ENCODE results near the gene PEX7. TPM values are rescaled to one million over a fixed set of nuclear protein-coding genes. Genes with fewer than 3 reads are reported as not detected.
"Not testable (repeated sequence)": the region's sequence is repeated elsewhere in the genome, so short reads cannot be mapped to it uniquely, and the experiment has no call there.

PEX7 gene
- total and polyA plus RNA-seq, 2 donors (not counting 1 experiment from before 2014, with no cell fraction given), result 10.2 to 18.0 TPM

GRCh38 chr6:136873748-136874147, 51.4 kb downstream of the PEX7 start:
- DNase-seq (ENCODE audit: low read depth in 2 of 2), result peak in 1 of 2 donors; percentile 49
- TF ChIP-seq EZH2 (IDR thresholded peaks at IDR 0.05; ENCODE audit: low read length, missing control alignments), result no peak
- no peak for TF ChIP-seq CTCF (conservative IDR thresholded peaks at IDR 0.05 in 1 of 2, IDR thresholded peaks at IDR 0.05 in 1 of 2; ENCODE audit: low read depth in 1 of 2, low read length in 2 of 2)
- Histone ChIP-seq H3K79me2 (ENCODE audit: control insufficient read depth, insufficient read depth, low read length) (no peaks in the 10 kb centered on the region), H3K4me2 (ENCODE audit: extremely low read depth, insufficient read depth, low read length) (no peak overlapping the region), H3K27me3 (ENCODE audit: control insufficient read depth, insufficient read depth, low read length) (no peaks in the 10 kb centered on the region), H3K9me3 (ENCODE audit: control insufficient read depth, insufficient read depth, low read depth, low read length) (no peaks in the 10 kb centered on the region), H3K27ac (ENCODE audit: insufficient read depth, low read length) (no peak overlapping the region), H3K4me3 (replicated peaks in 1 of 4; ENCODE audit: control extremely low read depth in 1 of 4, insufficient read depth in 1 of 4, low read depth in 3 of 4, low read length in 4 of 4) (no peak overlapping the region), H3K9ac (ENCODE audit: insufficient read depth, low read length) (no peak overlapping the region), H3K4me1 (ENCODE audit: control insufficient read depth, extremely low read depth, insufficient read depth, low read length) (no peaks in the 10 kb centered on the region), H2AFZ (ENCODE audit: low read length) (no peak overlapping the region), H4K20me1 (ENCODE audit: control insufficient read depth, extremely low read depth, insufficient read depth, low read length) (no peaks in the 10 kb centered on the region), H3K36me3 (ENCODE audit: control insufficient read depth, insufficient read depth, low read length) (no peaks in the 10 kb centered on the region)

- not testable (repeated sequence) for DNase-seq (ENCODE audit: low read depth in 2 of 2); H3K36me3 ChIP-seq (ENCODE audit: control insufficient read depth, insufficient read depth, low read length); H3K4me3 ChIP-seq (replicated peaks in 1 of 4; ENCODE audit: control extremely low read depth in 1 of 4, insufficient read depth in 1 of 4, low read depth in 3 of 4, low read length in 4 of 4); H2AFZ ChIP-seq (ENCODE audit: low read length); H4K20me1 ChIP-seq (ENCODE audit: control insufficient read depth, extremely low read depth, insufficient read depth, low read length); H3K4me2 ChIP-seq (ENCODE audit: extremely low read depth, insufficient read depth, low read length); H3K4me1 ChIP-seq (ENCODE audit: control insufficient read depth, extremely low read depth, insufficient read depth, low read length); H3K9ac ChIP-seq (ENCODE audit: insufficient read depth, low read length); H3K9me3 ChIP-seq (ENCODE audit: control insufficient read depth, insufficient read depth, low read depth, low read length); H3K27me3 ChIP-seq (ENCODE audit: control insufficient read depth, insufficient read depth, low read length); H3K79me2 ChIP-seq (ENCODE audit: control insufficient read depth, insufficient read depth, low read length); H3K27ac ChIP-seq (ENCODE audit: insufficient read depth, low read length)
These were observed 54.1 kb downstream of the PEX7 start for GRCh38 chr6:136876469-136876868.

GRCh38 chr6:136880748-136881460, 58.5 kb downstream of the PEX7 start:
- Histone ChIP-seq H3K4me2 (ENCODE audit: extremely low read depth, insufficient read depth, low read length) (no peak overlapping the region), H3K4me3 (replicated peaks in 1 of 4; ENCODE audit: control extremely low read depth in 1 of 4, insufficient read depth in 1 of 4, low read depth in 3 of 4, low read length in 4 of 4) (no peak overlapping the region), H3K9me3 (ENCODE audit: control insufficient read depth, insufficient read depth, low read depth, low read length) (no peaks in the 10 kb centered on the region), H3K4me1 (ENCODE audit: control insufficient read depth, extremely low read depth, insufficient read depth, low read length) (no peaks in the 10 kb centered on the region), H4K20me1 (ENCODE audit: control insufficient read depth, extremely low read depth, insufficient read depth, low read length) (no peaks in the 10 kb centered on the region), H3K36me3 (ENCODE audit: control insufficient read depth, insufficient read depth, low read length) (no peaks in the 10 kb centered on the region), H3K27ac (ENCODE audit: insufficient read depth, low read length) (no peak overlapping the region), H3K79me2 (ENCODE audit: control insufficient read depth, insufficient read depth, low read length) (no peaks in the 10 kb centered on the region), H3K27me3 (ENCODE audit: control insufficient read depth, insufficient read depth, low read length) (no peaks in the 10 kb centered on the region), H3K9ac (ENCODE audit: insufficient read depth, low read length) (no peak overlapping the region), H2AFZ (ENCODE audit: low read length) (no peak overlapping the region)
- DNase-seq (ENCODE audit: low read depth in 2 of 2), result no peak
- no peak for TF ChIP-seq CTCF (conservative IDR thresholded peaks at IDR 0.05 in 1 of 2, IDR thresholded peaks at IDR 0.05 in 1 of 2; ENCODE audit: low read depth in 1 of 2, low read length in 2 of 2)
- no peak for TF ChIP-seq EZH2 (IDR thresholded peaks at IDR 0.05; ENCODE audit: low read length, missing control alignments)

Measured in fibroblast of lung (primary cell).